Measurements from ENCODE around the gene DNMT1. TPM values are rescaled to one million over a fixed set of nuclear protein-coding genes. Genes with fewer than 3 reads are reported as not detected.

The DNMT1 gene
- total RNA-seq, 1 experiment from 2014 or later = 259 TPM

DNA sequence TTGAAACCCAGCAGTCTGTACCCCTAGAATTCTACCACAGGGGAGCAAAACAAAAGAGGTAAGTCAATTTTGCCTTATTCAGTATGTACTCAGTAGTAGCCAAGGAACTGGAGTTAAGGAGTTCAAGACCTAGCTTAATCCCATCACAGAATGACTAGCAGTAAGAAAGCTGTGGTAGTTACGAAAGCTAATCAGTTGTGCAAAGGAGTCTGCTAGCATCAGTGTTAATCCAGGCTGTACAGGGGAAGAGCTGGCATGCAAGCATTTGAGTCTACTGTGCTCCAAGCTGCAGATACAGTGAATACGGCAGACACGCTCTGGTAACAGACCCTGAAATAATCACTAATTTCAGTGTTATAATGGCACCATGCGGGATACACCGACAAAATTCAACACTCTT, 4.7 kb downstream of the DNMT1 start:
- no TSS peak for BruUV-seq (replicated peaks)
- CTCF ChIA-PET = no interaction called here
- Histone ChIP-seq H2AFZ (ENCODE audit: low read length) (no peak overlapping the region), H3K9me3 (ENCODE audit: low read length) (no peaks in the 10 kb centered on the region), H4K20me1 (ENCODE audit: low read length) (peaks cover 60% of the 10 kb centered on the region), H3K9me2 (replicated peaks; ENCODE audit: low read length) (no peaks in the 10 kb centered on the region), H3K4me2 (ENCODE audit: low read length) (no peak overlapping the region), H3K27ac (ENCODE audit: low read length) (no peak overlapping the region), H3K27me3 (ENCODE audit: low read length) (no peaks in the 10 kb centered on the region), H3K79me2 (ENCODE audit: low read length) (peaks cover 96% of the 10 kb centered on the region), H3K4me3 (ENCODE audit: low read length) (no peak overlapping the region), H3K36me3 (ENCODE audit: low read depth, low read length) (peaks cover 35% of the 10 kb centered on the region), H3K9ac (ENCODE audit: low read length) (no peak overlapping the region), H3F3A (ENCODE audit: low read length, unreplicated experiment) (no peaks in the 10 kb centered on the region), H3K4me1 (ENCODE audit: insufficient read depth, low read length) (peaks cover 18% of the 10 kb centered on the region)
- TF ChIP-seq, protein P1, sequence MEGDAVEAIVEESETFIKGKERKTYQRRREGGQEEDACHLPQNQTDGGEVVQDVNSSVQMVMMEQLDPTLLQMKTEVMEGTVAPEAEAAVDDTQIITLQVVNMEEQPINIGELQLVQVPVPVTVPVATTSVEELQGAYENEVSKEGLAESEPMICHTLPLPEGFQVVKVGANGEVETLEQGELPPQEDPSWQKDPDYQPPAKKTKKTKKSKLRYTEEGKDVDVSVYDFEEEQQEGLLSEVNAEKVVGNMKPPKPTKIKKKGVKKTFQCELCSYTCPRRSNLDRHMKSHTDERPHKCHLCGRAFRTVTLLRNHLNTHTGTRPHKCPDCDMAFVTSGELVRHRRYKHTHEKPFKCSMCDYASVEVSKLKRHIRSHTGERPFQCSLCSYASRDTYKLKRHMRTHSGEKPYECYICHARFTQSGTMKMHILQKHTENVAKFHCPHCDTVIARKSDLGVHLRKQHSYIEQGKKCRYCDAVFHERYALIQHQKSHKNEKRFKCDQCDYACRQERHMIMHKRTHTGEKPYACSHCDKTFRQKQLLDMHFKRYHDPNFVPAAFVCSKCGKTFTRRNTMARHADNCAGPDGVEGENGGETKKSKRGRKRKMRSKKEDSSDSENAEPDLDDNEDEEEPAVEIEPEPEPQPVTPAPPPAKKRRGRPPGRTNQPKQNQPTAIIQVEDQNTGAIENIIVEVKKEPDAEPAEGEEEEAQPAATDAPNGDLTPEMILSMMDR (conservative IDR thresholded peaks at IDR 0.05; ENCODE audit: low read depth, low read length) = no peak
- no peak for TF ChIP-seq EZH2phosphoT487 (IDR thresholded peaks at IDR 0.05; ENCODE audit: borderline replicate concordance, low read length)
- no peak for TF ChIP-seq EZH2 (IDR thresholded peaks at IDR 0.05; ENCODE audit: low read length, unreplicated experiment)
- DNase-seq (no peak), ATAC-seq (no peak)
- intact Hi-C loops (cut with micrococcal nuclease) = no loop called here
- POLR2A ChIA-PET (ENCODE audit: unreplicated experiment) = no interaction called here

DNA sequence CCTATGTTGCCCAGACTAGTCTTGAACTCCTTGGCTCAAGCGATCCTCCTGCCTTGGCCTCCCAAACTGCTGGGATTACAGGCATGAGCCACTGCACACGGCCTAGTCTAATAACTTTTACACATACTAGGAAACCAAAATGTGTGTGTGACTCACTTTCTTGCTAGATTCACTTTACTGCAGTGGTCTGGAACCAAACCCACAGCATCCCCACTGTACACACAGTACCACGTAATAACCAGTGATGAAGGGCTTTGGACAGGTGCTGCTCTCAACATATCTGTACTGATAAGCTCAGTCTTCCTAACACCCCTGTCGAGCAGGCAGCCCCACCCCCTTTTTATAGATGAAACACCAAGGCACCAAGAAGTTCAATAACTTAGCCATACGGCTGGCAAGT, 5.1 kb downstream of the DNMT1 start:
- no peaks in the 10 kb centered on the region for H3K27me3 ChIP-seq (ENCODE audit: low read length)
- ChIA-PET POLR2A (ENCODE audit: unreplicated experiment) (no interaction called here), CTCF (no interaction called here)
- TF ChIP-seq EZH2 (IDR thresholded peaks at IDR 0.05; ENCODE audit: low read length, unreplicated experiment) (no peak), EZH2phosphoT487 (IDR thresholded peaks at IDR 0.05; ENCODE audit: borderline replicate concordance, low read length) (no peak)
- TF ChIP-seq, protein P1 (conservative IDR thresholded peaks at IDR 0.05; ENCODE audit: low read depth, low read length) = no peak
- H3K36me3 ChIP-seq (ENCODE audit: low read depth, low read length) = peaks cover 39% of the 10 kb centered on the region
- no peak overlapping the region for H2AFZ ChIP-seq (ENCODE audit: low read length)
- peaks cover 20% of the 10 kb centered on the region for H3K4me1 ChIP-seq (ENCODE audit: insufficient read depth, low read length)
- H3K9ac ChIP-seq (ENCODE audit: low read length) = no peak overlapping the region
- H3K9me2 ChIP-seq (replicated peaks; ENCODE audit: low read length) = no peaks in the 10 kb centered on the region
- peaks cover 99% of the 10 kb centered on the region for H3K79me2 ChIP-seq (ENCODE audit: low read length)
- no peak overlapping the region for H3K27ac ChIP-seq (ENCODE audit: low read length)
- intact Hi-C loops (cut with micrococcal nuclease) = no loop called here
- no peak overlapping the region for H3K4me2 ChIP-seq (ENCODE audit: low read length)
- BruUV-seq (replicated peaks) = no TSS peak
- H3F3A ChIP-seq (ENCODE audit: low read length, unreplicated experiment) = no peaks in the 10 kb centered on the region
- H3K4me3 ChIP-seq (ENCODE audit: low read length) = no peak overlapping the region
- DNase-seq (no peak), ATAC-seq (no peak)
- H3K9me3 ChIP-seq (ENCODE audit: low read length) = no peaks in the 10 kb centered on the region
- peaks cover 63% of the 10 kb centered on the region for H4K20me1 ChIP-seq (ENCODE audit: low read length)

DNA sequence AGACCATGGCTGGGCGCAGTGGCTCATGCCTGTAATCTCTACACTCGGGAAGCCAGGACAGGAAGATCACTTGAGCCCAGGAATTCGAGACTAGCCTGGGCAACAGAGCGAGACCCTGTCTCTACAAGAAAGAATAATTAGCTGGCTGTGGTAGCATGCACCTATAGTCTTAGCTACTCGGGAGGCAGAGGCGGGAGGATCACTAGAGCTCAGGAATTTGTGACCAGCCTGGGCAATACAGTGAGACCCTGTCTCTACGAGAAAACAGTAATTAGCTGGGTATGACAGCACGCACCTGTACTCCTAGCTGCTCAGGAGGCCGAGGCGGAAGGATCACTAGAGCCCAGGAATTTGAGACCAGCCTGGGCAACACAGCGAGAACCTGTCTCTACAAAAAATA, 7.4 kb downstream of the DNMT1 start:
- no peak for DNase-seq
- ATAC-seq = no peak
- no peak overlapping the region for H3K27ac ChIP-seq (ENCODE audit: low read length)
- no peaks in the 10 kb centered on the region for H3K9me3 ChIP-seq (ENCODE audit: low read length)
- peaks cover 11% of the 10 kb centered on the region for H3K4me1 ChIP-seq (ENCODE audit: insufficient read depth, low read length)
- peaks cover 59% of the 10 kb centered on the region for H4K20me1 ChIP-seq (ENCODE audit: low read length)
- no peaks in the 10 kb centered on the region for H3F3A ChIP-seq (ENCODE audit: low read length, unreplicated experiment)
- no peak for TF ChIP-seq EZH2phosphoT487 (IDR thresholded peaks at IDR 0.05; ENCODE audit: borderline replicate concordance, low read length)
- no peak for TF ChIP-seq EZH2 (IDR thresholded peaks at IDR 0.05; ENCODE audit: low read length, unreplicated experiment)
- TF ChIP-seq, protein P1 (conservative IDR thresholded peaks at IDR 0.05; ENCODE audit: low read depth, low read length) = no peak
- H3K27me3 ChIP-seq (ENCODE audit: low read length) = no peaks in the 10 kb centered on the region
- no peaks in the 10 kb centered on the region for H3K9me2 ChIP-seq (replicated peaks; ENCODE audit: low read length)
- peaks cover 39% of the 10 kb centered on the region for H3K36me3 ChIP-seq (ENCODE audit: low read depth, low read length)
- no TSS peak for BruUV-seq (replicated peaks)
- ChIA-PET CTCF (no interaction called here), POLR2A (ENCODE audit: unreplicated experiment) (no interaction called here)
- intact Hi-C loops (cut with micrococcal nuclease) = no loop called here
- H3K9ac ChIP-seq (ENCODE audit: low read length) = no peak overlapping the region
- no peak overlapping the region for H3K4me2 ChIP-seq (ENCODE audit: low read length)
- H2AFZ ChIP-seq (ENCODE audit: low read length) = no peak overlapping the region
- no peak overlapping the region for H3K4me3 ChIP-seq (ENCODE audit: low read length)
- H3K79me2 ChIP-seq (ENCODE audit: low read length) = peaks cover 95% of the 10 kb centered on the region

All from PC-3 (cell line).